Pancreas (tissue), 10 donors: ENCODE results near the gene KNTC1. TPM values are rescaled to one million over a fixed set of nuclear protein-coding genes. Genes with fewer than 3 reads are reported as not detected.

Experiments used
- ATAC-seq, 4 donors: fragments of 200-7000 bp; cut with Tn5 transposase; one replicate each; pipeline versions ENCODE4 v1.8.0 to v1.9.1; 2020; ENCODE audit warnings: mild to moderate bottlenecking in 4 of 4, moderate library complexity in 4 of 4
- DNase-seq, 6 donors: peaks; one replicate each; pipeline ENCODE4 v3.0.0-alpha.2; 2020
- FAIRE-seq: peaks from 2 replicates; lab custom pipeline; 2012; peaks lifted over from hg19 to GRCh38; lab: Jason Lieb, UNC
- H3K27ac ChIP-seq, 4 donors: fragments of 200-600 bp; sonication (generic); 1 replicate in 3 of 4; 2 replicates in 1 of 4; pipeline versions ENCODE4 v1.5.0 to v1.8.0; 2020
- H3K27me3 ChIP-seq, 4 donors: fragments of 200-600 bp; one replicate each; pipeline ENCODE4 v1.8.0; 2021
- H3K36me3 ChIP-seq, 3 donors: fragments of 200-600 bp; sonication (generic) in 1 of 3; one replicate each; pipeline versions ENCODE4 v1.5.0 to v1.8.0; 2020 to 2021
- H3K4me1 ChIP-seq, 3 donors: fragments of 200-600 bp; one replicate each; pipeline ENCODE4 v1.8.0; 2021
- H3K4me3 ChIP-seq, 4 donors: fragments of 200-600 bp; sonication (generic) in 2 of 4; one replicate each; pipeline versions ENCODE4 v1.5.0 to v1.8.0; 2020 to 2021
- H3K9me3 ChIP-seq, 4 donors: fragments of 200-600 bp; one replicate each; pipeline ENCODE4 v1.8.0; 2021
- WGBS, 2 donors: extraction: QIAGEN DNeasy Blood & Tissue Kit; methylation state at CpG; one replicate each; pipeline ENCODE4 v1.1.7; 2013; 5-methylcytosine and 5-hydroxymethylcytosine counted together
- intact Hi-C, 3 donors: fragments of 100-400 bp; cut with DNase I; formaldehyde crosslinking; loops; one replicate each; pipeline versions ENCODE4 v1.11.1 to v1.14.2; 2022
- polyA plus RNA-seq, 2 donors: library from polyadenylated mRNA; stranded (reverse); fragments of 200-250 nt; gene quantifications; one replicate each; pipeline ENCODE4 v1.2.3, GENCODE V29; 2013
- total RNA-seq, 6 donors: library from RNA; stranded (reverse); fragmentation: NEBNext Ultra II Directional in 4 of 6; extraction: Animal tissue kit (Norgen Biotek cat#: 25700) in 4 of 6; gene quantifications; one replicate each; pipeline versions ENCODE4 v1.2.1 to v1.2.4, GENCODE V29; 2021 to 2023
- TF ChIP-seq, protein P1 (sequence below), 4 donors: fragments of 200-600 bp; sonication (generic) in 3 of 4; IDR thresholded peaks; one replicate each; pipeline versions ENCODE4 v1.5.0 to v1.8.0; 2021; ENCODE audit warnings: antibody characterized with exemption in 4 of 4
- donor health status: healthy with polysubstance abuse.
- donor health status: DM: no; HTN: no; CAD: no; lungs with moderate emphysema.
- donor health status: DM: no; HTN: no; CAD: no.
- donor health status: control.
- donor health status: control.
- donor health status: Bipolar disorder and iron deficiency.
- donor health status: DM: yes; HTN: yes; CAD: no.
- donor health status: DM: no; HTN: no; CAD: no.
- donor health status: DM: no; HTN: no; CAD: no.
- donor health status: DM: yes; HTN: yes; CAD: no.

Gene KNTC1
- total and polyA plus RNA-seq, 8 donors, result 2.7 to 10.2 (median 4.9) TPM

DNA sequence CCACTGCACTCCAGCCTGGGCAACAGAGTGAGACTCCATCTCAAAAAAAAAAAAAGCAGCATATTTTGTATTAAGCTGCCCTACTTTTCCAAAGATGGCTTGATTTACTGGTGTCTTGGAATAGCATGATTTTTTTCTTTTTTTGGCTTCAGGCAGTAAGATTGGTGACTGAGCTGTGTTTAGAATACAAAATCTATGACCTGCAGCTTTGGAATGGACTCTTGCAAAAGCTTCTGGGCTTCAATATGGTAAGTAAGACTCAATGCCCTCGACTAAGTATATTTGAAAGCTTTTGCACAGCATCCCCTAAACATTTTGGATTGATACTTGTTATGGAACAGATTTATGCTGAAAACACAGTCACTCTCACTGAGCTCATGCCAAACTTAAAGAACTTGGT is 87.8 kb downstream of the KNTC1 start:
- intact Hi-C loops, result no loop called here
- no peak overlapping the region for H3K4me3 ChIP-seq
- ATAC-seq (no peak), FAIRE-seq (no peak), DNase-seq (no peak)
- TF ChIP-seq, protein P1, sequence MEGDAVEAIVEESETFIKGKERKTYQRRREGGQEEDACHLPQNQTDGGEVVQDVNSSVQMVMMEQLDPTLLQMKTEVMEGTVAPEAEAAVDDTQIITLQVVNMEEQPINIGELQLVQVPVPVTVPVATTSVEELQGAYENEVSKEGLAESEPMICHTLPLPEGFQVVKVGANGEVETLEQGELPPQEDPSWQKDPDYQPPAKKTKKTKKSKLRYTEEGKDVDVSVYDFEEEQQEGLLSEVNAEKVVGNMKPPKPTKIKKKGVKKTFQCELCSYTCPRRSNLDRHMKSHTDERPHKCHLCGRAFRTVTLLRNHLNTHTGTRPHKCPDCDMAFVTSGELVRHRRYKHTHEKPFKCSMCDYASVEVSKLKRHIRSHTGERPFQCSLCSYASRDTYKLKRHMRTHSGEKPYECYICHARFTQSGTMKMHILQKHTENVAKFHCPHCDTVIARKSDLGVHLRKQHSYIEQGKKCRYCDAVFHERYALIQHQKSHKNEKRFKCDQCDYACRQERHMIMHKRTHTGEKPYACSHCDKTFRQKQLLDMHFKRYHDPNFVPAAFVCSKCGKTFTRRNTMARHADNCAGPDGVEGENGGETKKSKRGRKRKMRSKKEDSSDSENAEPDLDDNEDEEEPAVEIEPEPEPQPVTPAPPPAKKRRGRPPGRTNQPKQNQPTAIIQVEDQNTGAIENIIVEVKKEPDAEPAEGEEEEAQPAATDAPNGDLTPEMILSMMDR (IDR thresholded peaks at IDR 0.05), result no peak
- no peak overlapping the region for H3K27ac ChIP-seq
- H3K27me3 ChIP-seq, result no peaks in the 10 kb centered on the region
- no peaks in the 10 kb centered on the region for H3K9me3 ChIP-seq
- WGBS, 2 donors, result 82 to 100% methylated on average over 1 of the region's 1 CpG
- H3K4me1 ChIP-seq, result no peaks in the 10 kb centered on the region
- H3K36me3 ChIP-seq, result no peaks in the 10 kb centered on the region

DNA sequence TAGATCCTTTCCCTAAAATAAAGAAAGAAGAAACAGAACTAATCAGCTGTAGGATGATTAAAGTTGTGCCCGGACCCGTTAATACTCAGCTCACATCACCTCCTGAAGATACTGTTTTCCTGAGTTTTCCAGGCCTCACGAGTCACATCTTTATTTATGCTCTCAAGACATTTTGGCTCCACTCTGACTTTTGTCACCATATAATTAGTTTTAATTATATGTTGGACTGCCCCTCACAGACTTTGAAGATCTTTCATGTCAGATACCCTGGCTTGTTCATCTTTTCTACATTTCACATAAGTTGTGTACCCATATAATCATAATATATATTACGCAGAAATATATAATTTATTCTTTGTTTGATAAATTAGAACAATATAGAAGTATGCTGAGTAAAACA is 88.7 kb downstream of the KNTC1 start:
- no peaks in the 10 kb centered on the region for H3K4me1 ChIP-seq
- no peaks in the 10 kb centered on the region for H3K36me3 ChIP-seq
- TF ChIP-seq, protein P1 (IDR thresholded peaks at IDR 0.05), result no peak
- H3K4me3 ChIP-seq, result no peak overlapping the region
- WGBS, 2 donors, result 83 to 84% methylated on average over 4 of the region's 4 CpGs
- H3K27ac ChIP-seq, result no peak overlapping the region
- DNase-seq (no peak), FAIRE-seq (no peak), ATAC-seq (no peak)
- H3K9me3 ChIP-seq, result no peaks in the 10 kb centered on the region
- intact Hi-C loops, result no loop called here
- no peaks in the 10 kb centered on the region for H3K27me3 ChIP-seq

DNA sequence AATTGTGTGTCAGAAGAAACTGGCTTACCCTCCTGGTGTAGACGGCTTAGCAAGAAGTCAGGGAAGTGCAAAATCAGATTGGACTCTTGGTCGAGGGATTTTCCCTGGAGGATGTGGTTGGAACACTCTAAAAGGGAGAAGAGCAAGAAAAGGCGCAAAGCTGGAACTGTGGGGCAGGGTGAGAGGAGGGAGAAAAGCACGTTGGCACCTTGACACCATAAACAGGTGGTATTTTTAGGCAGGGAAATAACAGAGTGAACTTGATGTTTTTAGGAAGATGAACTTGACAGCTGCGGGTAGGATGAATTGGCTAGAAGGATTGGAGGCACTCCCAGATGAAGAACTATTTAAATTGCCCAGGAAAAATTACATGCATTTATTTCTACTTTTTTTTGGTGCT is 108.4 kb downstream of the KNTC1 start:
- FAIRE-seq (no peak), ATAC-seq (no peak), DNase-seq (no peak)
- Histone ChIP-seq H3K9me3 (no peaks in the 10 kb centered on the region), H3K27ac (peak overlapping the region in 1 of 4 donors; percentile 17), H3K36me3 (no peaks in the 10 kb centered on the region), H3K4me3 (no peak overlapping the region), H3K27me3 (no peaks in the 10 kb centered on the region), H3K4me1 (no peaks in the 10 kb centered on the region)
- WGBS, 2 donors, result 54 to 57% methylated on average over 5 of the region's 5 CpGs
- intact Hi-C loops, result no loop called here
- TF ChIP-seq, protein P1 (IDR thresholded peaks at IDR 0.05), result no peak

DNA sequence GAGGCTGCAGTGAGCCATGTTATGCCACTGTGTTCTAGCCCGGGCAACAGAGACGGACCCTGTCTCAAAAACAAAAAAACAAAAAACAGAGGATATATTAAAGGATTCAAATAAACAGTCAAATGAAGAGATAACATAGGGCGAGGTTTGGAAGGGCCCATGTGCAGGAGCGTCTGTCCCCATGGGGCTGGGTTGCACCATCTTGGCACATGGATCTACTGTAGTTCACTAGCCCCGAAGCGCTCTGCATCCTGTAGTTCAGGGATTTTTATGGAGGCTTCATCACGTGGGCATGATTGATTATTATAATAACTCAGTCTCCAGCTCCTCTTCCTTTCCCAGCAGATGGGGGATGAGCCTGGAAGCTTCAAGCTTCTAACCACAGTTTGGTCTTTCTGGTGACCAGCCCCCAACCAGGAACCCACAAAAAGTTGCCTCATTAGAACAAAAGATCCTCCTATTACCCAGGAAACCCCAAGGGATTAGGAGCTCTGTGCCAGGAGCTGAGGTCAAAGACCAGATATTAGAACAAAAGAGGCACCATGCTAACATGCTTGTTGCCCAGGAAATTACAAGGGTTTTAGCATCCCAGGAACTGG is 116.3 kb downstream of the KNTC1 start:
- ATAC-seq (no peak), FAIRE-seq (no peak), DNase-seq (no peak)
- Histone ChIP-seq H3K27me3 (no peaks in the 10 kb centered on the region), H3K4me1 (no peaks in the 10 kb centered on the region), H3K4me3 (no peak overlapping the region), H3K9me3 (no peaks in the 10 kb centered on the region), H3K36me3 (no peaks in the 10 kb centered on the region), H3K27ac (no peak overlapping the region)
- WGBS, 2 donors, result 84% methylated on average over 7 of the region's 7 CpGs
- intact Hi-C loops, result loop anchor here in 1 of 3 donors (10.0 kb wide), 1 partner anchor 101 kb away; no protein-coding TSS in a partner anchor
- TF ChIP-seq, protein P1 (IDR thresholded peaks at IDR 0.05), result no peak

DNA sequence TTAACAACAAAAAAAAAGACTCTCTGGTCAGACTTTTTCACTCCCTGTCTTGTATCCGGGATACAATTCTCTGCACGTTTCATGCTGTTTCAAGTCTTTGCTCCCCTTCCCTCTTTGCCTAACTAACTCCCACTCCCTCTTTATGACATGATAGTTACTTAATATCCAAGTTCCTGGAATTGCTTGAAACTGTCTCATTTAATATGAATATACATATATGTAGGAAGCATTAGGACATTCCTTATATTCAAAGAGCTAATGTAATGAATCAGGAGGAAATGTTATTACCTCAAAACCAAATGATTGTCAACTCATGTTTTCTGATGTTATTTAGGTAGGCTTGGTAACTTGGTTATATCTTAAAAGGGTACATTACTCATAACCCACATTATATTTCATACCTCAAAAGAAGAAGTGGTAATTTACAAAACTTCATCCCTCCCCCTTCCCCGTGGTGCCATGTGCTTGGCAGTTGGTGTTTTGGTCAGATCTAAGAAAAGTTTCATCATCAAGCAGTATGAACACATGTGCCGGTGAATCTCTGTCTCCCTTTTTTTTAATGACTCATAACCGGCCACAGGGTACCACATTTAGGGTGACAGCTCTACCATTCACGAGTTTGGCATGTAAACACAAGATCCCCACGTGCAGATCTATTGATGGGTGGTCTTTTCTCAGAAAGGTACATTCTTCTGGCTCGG is 119.6 kb downstream of the KNTC1 start:
- FAIRE-seq (no peak), ATAC-seq (peak in 2 of 4 donors; percentile 44 to 53), DNase-seq (no peak)
- no peak overlapping the region for H3K27ac ChIP-seq
- H3K9me3 ChIP-seq, result no peaks in the 10 kb centered on the region
- H3K36me3 ChIP-seq, result no peaks in the 10 kb centered on the region
- H3K4me3 ChIP-seq, result no peak overlapping the region
- intact Hi-C loops, result loop anchor here in 1 of 3 donors (10.0 kb wide), 1 partner anchor 98 kb away; no protein-coding TSS in a partner anchor
- H3K27me3 ChIP-seq, result no peaks in the 10 kb centered on the region
- TF ChIP-seq, protein P1 (IDR thresholded peaks at IDR 0.05), result no peak
- 62 to 68% methylated on average over 8 of the region's 8 CpGs for WGBS, 2 donors
- no peaks in the 10 kb centered on the region for H3K4me1 ChIP-seq
